Astrocyte (in vitro differentiated cells and primary cell): Measurements from ENCODE around the gene TIMM22.
"Not testable (repeated sequence)": the region's sequence is repeated elsewhere in the genome, so short reads cannot be mapped to it uniquely, and the experiment has no call there.

ENCODE experiments used
- EZH2 ChIP-seq: IDR thresholded peaks from 2 replicates; pipeline ENCODE4 v1.6.1; 2012; ENCODE audit warnings: mild to moderate bottlenecking, low read length, inconsistent platforms; ENCODE audit not compliant: insufficient read depth
- TF ChIP-seq, protein P1 (sequence below): IDR thresholded peaks from 2 replicates; pipeline ENCODE4 v1.5.1; 2011; ENCODE audit warnings: low read depth, mild to moderate bottlenecking, inconsistent platforms, low read length, moderate library complexity; ENCODE audit not compliant: insufficient read depth

DNA sequence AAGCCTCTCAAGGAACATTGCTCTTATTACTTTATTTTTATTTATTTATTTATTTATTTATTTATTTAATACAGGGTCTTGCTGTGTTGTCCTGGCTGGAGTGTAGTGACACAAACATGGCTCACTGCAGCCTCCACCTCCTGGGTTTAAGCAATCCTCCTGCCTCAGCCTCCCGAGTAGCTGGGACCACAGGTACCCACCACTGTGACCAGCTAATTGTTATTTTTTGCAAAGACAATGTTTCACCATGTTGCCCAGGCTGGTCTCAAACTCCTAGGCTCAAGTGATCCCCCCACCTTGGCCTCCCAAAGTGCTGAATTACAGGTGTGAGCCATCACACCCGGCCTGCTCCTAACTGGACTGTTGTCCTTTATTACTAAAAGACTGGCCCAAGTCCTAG, 22.2 kb upstream of the TIMM22 start:
- TF ChIP-seq EZH2 = not testable (repeated sequence)
- TF ChIP-seq, protein P1, sequence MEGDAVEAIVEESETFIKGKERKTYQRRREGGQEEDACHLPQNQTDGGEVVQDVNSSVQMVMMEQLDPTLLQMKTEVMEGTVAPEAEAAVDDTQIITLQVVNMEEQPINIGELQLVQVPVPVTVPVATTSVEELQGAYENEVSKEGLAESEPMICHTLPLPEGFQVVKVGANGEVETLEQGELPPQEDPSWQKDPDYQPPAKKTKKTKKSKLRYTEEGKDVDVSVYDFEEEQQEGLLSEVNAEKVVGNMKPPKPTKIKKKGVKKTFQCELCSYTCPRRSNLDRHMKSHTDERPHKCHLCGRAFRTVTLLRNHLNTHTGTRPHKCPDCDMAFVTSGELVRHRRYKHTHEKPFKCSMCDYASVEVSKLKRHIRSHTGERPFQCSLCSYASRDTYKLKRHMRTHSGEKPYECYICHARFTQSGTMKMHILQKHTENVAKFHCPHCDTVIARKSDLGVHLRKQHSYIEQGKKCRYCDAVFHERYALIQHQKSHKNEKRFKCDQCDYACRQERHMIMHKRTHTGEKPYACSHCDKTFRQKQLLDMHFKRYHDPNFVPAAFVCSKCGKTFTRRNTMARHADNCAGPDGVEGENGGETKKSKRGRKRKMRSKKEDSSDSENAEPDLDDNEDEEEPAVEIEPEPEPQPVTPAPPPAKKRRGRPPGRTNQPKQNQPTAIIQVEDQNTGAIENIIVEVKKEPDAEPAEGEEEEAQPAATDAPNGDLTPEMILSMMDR = not testable (repeated sequence)
